ENCODE measurements around the gene SAT2.
"Not testable (repeated sequence)": the region's sequence is repeated elsewhere in the genome, so short reads cannot be mapped to it uniquely, and the experiment has no call there.

The SAT2 gene

GRCh38 chr17:7627250-7628121 is at the start of gene SAT2:
Gene SAT2 (minus strand): TSS chr17:7627821. CDS start chr17:7627635, 186 bp downstream.
- peak; percentile 93 for DNase-seq (ENCODE audit: low spot score)

GRCh38 chr17:7676533-7676932 is 48.9 kb upstream of the SAT2 start:
- no peak for DNase-seq (ENCODE audit: low spot score)

- DNase-seq (ENCODE audit: low spot score), result peak; percentile 6
These were observed 47.3 kb upstream of the SAT2 start for GRCh38 chr17:7674934-7675333.

- peak; percentile 14 for DNase-seq (ENCODE audit: low spot score)
These were observed 45.6 kb upstream of the SAT2 start for GRCh38 chr17:7673239-7673638.

- DNase-seq (ENCODE audit: low spot score), result no peak
These were observed 40.9 kb upstream of the SAT2 start for GRCh38 chr17:7668482-7668881.

GRCh38 chr17:7667656-7668406 is 40.2 kb upstream of the SAT2 start:
- peak; percentile 84 for DNase-seq (ENCODE audit: low spot score)

- DNase-seq (ENCODE audit: low spot score), result no peak
These were observed 29.5 kb upstream of the SAT2 start for GRCh38 chr17:7656958-7657609.

GRCh38 chr17:7655541-7655840 is 27.9 kb upstream of the SAT2 start:
- peak; percentile 3 for DNase-seq (ENCODE audit: low spot score)

- DNase-seq (ENCODE audit: low spot score), result peak; percentile 3
These were observed 27.4 kb upstream of the SAT2 start for GRCh38 chr17:7654832-7655540.

GRCh38 chr17:7652388-7653356 is 25.1 kb upstream of the SAT2 start:
- no peak for DNase-seq (ENCODE audit: low spot score)

GRCh38 chr17:7651665-7652387 is 24.2 kb upstream of the SAT2 start:
- peak; percentile 43 for DNase-seq (ENCODE audit: low spot score)

- DNase-seq (ENCODE audit: low spot score), result no peak
These were observed 23.6 kb upstream of the SAT2 start for GRCh38 chr17:7651097-7651664.

GRCh38 chr17:7650509-7651096 is 23.0 kb upstream of the SAT2 start, which contains the start of gene ATP1B2:
Gene ATP1B2 (plus strand): TSS chr17:7650926. CDS start chr17:7651519, 593 bp downstream.
- DNase-seq (ENCODE audit: low spot score), result peak; percentile 91

GRCh38 chr17:7647018-7647417 is 19.4 kb upstream of the SAT2 start:
- no peak for DNase-seq (ENCODE audit: low spot score)

GRCh38 chr17:7646457-7646856 is 18.8 kb upstream of the SAT2 start:
- no peak for DNase-seq (ENCODE audit: low spot score)

- DNase-seq (ENCODE audit: low spot score), result no peak
These were observed 17.2 kb upstream of the SAT2 start for GRCh38 chr17:7644775-7645174.

- DNase-seq (ENCODE audit: low spot score), result not testable (repeated sequence)
These were observed 14.0 kb upstream of the SAT2 start for GRCh38 chr17:7641635-7642034.

GRCh38 chr17:7640783-7641182 is 13.2 kb upstream of the SAT2 start:
- DNase-seq (ENCODE audit: low spot score), result no peak

GRCh38 chr17:7636163-7636562 is 8.5 kb upstream of the SAT2 start:
- no peak for DNase-seq (ENCODE audit: low spot score)

Measured in D341Med (cell line).